Fibroblast of mammary gland (primary cell): Measurements from ENCODE around the gene CASP7.

ENCODE experiments used
- DNase-seq: peaks from one replicate; pipeline ENCODE4 v3.0.0-alpha.2; 2010; ENCODE audit warnings: low read depth
- H3K4me3 ChIP-seq: 2 replicates; pipeline ENCODE4 v1.5.1; 2011; ENCODE audit warnings: low read depth, mild to moderate bottlenecking, low read length, moderate library complexity; ENCODE audit not compliant: control insufficient read depth
- CTCF ChIP-seq: conservative IDR thresholded peaks from 2 replicates; pipeline ENCODE4 v1.5.1; 2011; ENCODE audit warnings: low read depth, low read length, inconsistent platforms; ENCODE audit not compliant: control insufficient read depth, insufficient read depth

CASP7 gene

DNA sequence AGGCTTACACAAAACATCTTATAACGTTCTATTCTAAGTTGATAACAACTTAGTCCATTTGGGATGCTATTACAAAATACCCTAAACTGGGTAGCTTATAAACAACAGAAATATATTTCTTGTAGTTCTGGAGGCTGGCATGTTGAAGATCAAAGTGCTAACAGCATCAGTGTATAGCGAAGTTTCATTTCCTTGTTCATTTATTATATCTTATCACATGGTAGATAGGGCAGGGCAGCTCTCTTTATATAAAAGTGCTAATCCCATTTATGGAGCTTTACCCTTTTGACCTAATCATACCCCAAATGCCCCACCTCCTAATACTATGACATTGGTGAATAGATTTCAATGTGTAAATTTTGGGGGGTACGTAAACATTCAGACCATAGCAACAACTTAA, 6.3 kb downstream of the CASP7 start:
- no peak overlapping the region for H3K4me3 ChIP-seq
- TF ChIP-seq CTCF = no peak
- no peak for DNase-seq

GRCh38 chr10:113687037-113687436, 7.3 kb downstream of the CASP7 start:
- TF ChIP-seq CTCF = no peak
- no peak overlapping the region for H3K4me3 ChIP-seq
- no peak for DNase-seq

- no peak for TF ChIP-seq CTCF
- no peak overlapping the region for H3K4me3 ChIP-seq
- no peak for DNase-seq
These were observed 9.3 kb downstream of the CASP7 start for GRCh38 chr10:113689057-113689456.

DNA sequence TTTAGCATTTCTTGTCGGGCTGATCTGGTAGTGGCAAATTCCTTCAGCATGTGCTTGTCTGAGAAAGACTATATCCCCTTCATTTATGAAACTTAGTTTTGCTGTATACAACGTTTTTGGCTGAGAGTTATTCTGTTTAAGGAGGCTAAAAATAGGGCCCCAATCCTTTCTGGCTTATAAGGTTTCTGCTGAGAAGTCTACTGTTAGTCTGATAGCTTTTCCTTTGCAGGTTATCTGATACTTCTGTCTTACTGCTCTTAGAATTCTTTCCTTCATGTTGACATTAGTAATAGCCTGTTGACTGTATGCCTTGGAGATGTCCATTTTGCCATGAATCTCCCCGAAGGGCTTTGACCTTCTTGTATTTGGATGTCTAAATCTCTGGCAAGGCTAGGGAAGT, 9.9 kb downstream of the CASP7 start:
- no peak overlapping the region for H3K4me3 ChIP-seq
- TF ChIP-seq CTCF = no peak
- DNase-seq = no peak

GRCh38 chr10:113690749-113691148, 11.0 kb downstream of the CASP7 start:
- no peak for TF ChIP-seq CTCF
- no peak for DNase-seq

DNA sequence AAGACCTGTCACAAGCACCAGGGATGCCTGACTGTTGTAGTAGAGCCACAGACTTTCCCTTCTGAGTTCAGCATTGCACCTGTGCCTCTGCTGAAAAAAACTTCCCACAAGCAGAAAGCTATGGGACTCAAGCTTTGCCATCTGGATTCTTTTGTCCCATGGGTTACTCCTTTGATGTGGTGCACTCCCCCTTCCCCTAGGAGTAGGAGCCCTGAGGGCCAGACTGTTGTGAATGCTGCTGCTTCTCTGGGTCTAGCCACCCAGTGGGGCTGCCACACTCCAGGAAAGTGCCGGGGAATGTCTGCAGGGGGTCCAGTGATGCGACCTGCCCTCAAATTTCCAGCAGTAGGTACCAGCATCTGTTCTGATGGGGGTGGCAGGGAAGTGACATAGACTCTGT, 11.7 kb downstream of the CASP7 start:
- no peak for TF ChIP-seq CTCF
- no peak overlapping the region for H3K4me3 ChIP-seq
- DNase-seq = no peak

More at GRCh38 chr10:113690749-113691148, 11.0 kb downstream of the CASP7 start:
- no peak overlapping the region for H3K4me3 ChIP-seq

DNA sequence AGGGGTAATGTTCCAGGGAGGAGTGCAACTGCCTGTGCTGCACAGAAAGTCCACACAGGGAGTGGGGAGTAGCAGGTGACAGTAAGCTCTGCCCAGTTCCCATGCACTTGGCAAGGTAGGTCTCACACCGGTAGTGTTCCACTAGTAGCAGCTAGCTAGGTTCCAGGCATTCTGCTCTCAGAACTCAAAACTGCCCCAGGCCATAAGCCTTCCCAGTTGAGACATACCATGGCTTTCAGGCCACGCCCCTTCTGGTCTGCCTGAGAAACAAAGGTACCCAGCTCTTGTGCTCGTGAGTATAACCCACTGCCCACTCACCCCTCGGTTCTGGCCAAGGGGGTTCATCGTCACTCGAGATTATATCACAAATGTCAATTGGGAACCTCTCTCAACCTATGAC, 12.6 kb downstream of the CASP7 start:
- H3K4me3 ChIP-seq = no peak overlapping the region
- TF ChIP-seq CTCF = no peak
- no peak for DNase-seq
